GM12878 (cell line): ENCODE data around the gene PLEKHA5.

Source experiments
- GABPA ChIP-seq: IDR thresholded peaks from 2 replicates; pipeline ENCODE4 v1.6.1; 2014; ENCODE audit warnings: antibody characterized with exemption, low read depth, mild to moderate bottlenecking, inconsistent platforms
- JUNB ChIP-seq: IDR thresholded peaks from 2 replicates; pipeline ENCODE4 v1.6.1; 2016; ENCODE audit warnings: antibody characterized with exemption, mild to moderate bottlenecking
- POLR2AphosphoS5 ChIP-seq: IDR thresholded peaks from 2 replicates; pipeline ENCODE4 v1.6.1; 2011; ENCODE audit warnings: mild to moderate bottlenecking, low read length, inconsistent platforms
- RAD21 ChIP-seq: IDR thresholded peaks from 2 replicates; pipeline ENCODE4 v1.6.1; 2011; ENCODE audit warnings: mild to moderate bottlenecking, low read depth, low read length, moderate library complexity; ENCODE audit not compliant: insufficient read depth
- STAT1 ChIP-seq: fragments of 450-650 bp; conservative IDR thresholded peaks from 2 replicates; pipeline ENCODE4 v1.6.1; 2014; ENCODE audit warnings: antibody characterized with exemption, mild to moderate bottlenecking

DNA sequence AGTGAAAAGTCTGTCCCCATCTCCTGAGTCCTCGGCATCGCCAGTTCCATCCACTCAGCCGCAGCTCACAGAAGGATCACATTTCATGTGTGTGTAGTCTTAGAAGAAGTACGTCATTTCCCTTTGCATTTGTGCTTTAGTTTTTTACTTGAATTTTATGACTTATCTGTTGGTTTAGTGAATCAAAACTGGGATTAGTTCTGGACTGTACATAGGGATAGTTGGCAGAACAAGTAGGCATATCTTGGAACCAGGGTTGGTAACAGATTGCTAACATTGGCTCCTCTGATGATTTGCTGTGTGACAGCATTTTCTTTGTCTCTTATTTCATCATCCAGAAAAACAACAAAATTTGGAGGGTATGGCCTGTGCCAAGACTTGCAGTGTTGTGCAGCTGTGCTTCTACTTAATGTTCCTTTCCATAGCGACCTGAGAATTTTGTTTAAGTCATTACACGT lies 240.2 kb downstream of the PLEKHA5 start:
- TF ChIP-seq GABPA (no peak), POLR2AphosphoS5 (no peak), STAT1 (no peak), JUNB (no peak), RAD21 (no peak)
